Left ventricle myocardium inferior (tissue), 1 donor: ENCODE measurements around the gene S1PR3. TPM values are rescaled to one million over a fixed set of nuclear protein-coding genes. Genes with fewer than 3 reads are reported as not detected.
A peak's percentile ranks its signal among the peaks of the same experiment; 100 is the strongest.

Experiments used
- DNase-seq: peaks from one replicate; pipeline ENCODE4 v3.0.0-alpha.2; 2020
- H3K27ac ChIP-seq: fragments of 200-600 bp; replicated peaks from 2 replicates; pipeline ENCODE4 v1.8.0; 2021
- H3K27me3 ChIP-seq: fragments of 200-600 bp; 2 replicates; pipeline ENCODE4 v1.8.0; 2021; ENCODE audit warnings: low read depth
- H3K36me3 ChIP-seq: fragments of 200-600 bp; 2 replicates; pipeline ENCODE4 v1.8.0; 2021
- H3K4me1 ChIP-seq: fragments of 200-600 bp; 2 replicates; pipeline ENCODE4 v1.8.0; 2021
- H3K4me3 ChIP-seq: fragments of 200-600 bp; 2 replicates; pipeline ENCODE4 v1.8.0; 2021; ENCODE audit warnings: mild to moderate bottlenecking, moderate library complexity
- H3K9me3 ChIP-seq: fragments of 200-600 bp; replicated peaks from 2 replicates; pipeline ENCODE4 v1.8.0; 2021
- intact Hi-C: fragments of 100-400 bp; cut with micrococcal nuclease; formaldehyde crosslinking; loops from one replicate; pipeline ENCODE4 v1.11.0; 2022
- total RNA-seq: library from RNA; stranded (reverse); fragmentation: NEBNext Ultra II Directional; extraction: Animal tissue kit (Norgen Biotek cat#: 25700); gene quantifications from one replicate; pipeline ENCODE4 v1.2.1, GENCODE V29; 2021
- TF ChIP-seq, protein P1 (sequence below): fragments of 200-600 bp; IDR thresholded peaks from 2 replicates; pipeline ENCODE4 v1.8.0; 2021; ENCODE audit warnings: antibody characterized with exemption, mild to moderate bottlenecking, borderline replicate concordance
- donor health status: DM: no; HTN: yes; CAD: no; lungs with severe emphysema.

S1PR3 gene
- total RNA-seq, 1 donor from 2014 or later: 26.8 TPM

- no peaks in the 10 kb centered on the region for H3K27me3 ChIP-seq
- H3K36me3 ChIP-seq: no peaks in the 10 kb centered on the region
- no peak overlapping the region for H3K4me3 ChIP-seq
- DNase-seq: no peak
- no peak overlapping the region for H3K27ac ChIP-seq
- no peaks in the 10 kb centered on the region for H3K4me1 ChIP-seq
- intact Hi-C loops: no loop called here
- H3K9me3 ChIP-seq: no peaks in the 10 kb centered on the region
- TF ChIP-seq, protein P1, sequence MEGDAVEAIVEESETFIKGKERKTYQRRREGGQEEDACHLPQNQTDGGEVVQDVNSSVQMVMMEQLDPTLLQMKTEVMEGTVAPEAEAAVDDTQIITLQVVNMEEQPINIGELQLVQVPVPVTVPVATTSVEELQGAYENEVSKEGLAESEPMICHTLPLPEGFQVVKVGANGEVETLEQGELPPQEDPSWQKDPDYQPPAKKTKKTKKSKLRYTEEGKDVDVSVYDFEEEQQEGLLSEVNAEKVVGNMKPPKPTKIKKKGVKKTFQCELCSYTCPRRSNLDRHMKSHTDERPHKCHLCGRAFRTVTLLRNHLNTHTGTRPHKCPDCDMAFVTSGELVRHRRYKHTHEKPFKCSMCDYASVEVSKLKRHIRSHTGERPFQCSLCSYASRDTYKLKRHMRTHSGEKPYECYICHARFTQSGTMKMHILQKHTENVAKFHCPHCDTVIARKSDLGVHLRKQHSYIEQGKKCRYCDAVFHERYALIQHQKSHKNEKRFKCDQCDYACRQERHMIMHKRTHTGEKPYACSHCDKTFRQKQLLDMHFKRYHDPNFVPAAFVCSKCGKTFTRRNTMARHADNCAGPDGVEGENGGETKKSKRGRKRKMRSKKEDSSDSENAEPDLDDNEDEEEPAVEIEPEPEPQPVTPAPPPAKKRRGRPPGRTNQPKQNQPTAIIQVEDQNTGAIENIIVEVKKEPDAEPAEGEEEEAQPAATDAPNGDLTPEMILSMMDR: no peak
Observed at GRCh38 chr9:89044881-89045280, 53.6 kb downstream of the S1PR3 start.

GRCh38 chr9:89046832-89047231, 55.6 kb downstream of the S1PR3 start:
- no peak overlapping the region for H3K4me3 ChIP-seq
- no peak for DNase-seq

DNA sequence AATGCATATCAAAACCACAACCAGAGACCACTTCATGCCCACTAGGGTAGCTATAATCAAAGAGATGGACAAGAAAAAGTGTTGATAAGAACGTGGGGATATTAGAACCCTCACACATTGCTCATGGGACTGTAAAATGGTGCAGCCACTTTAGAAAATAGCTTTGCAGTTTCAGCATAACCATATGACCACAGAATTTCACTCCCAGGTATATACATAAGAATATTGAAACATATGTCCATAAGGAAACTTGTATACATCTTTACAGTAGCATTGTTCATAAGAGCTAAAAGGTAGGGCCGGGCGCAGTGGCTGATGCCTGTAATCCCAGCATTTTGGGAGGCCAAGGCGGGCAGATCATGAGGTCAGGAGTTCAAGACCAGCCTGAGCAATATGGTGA, 56.4 kb downstream of the S1PR3 start:
- TF ChIP-seq, protein P1: no peak

More at GRCh38 chr9:89046832-89047231, 55.6 kb downstream of the S1PR3 start:
- Histone ChIP-seq H3K4me1 (no peaks in the 10 kb centered on the region), H3K36me3 (no peaks in the 10 kb centered on the region), H3K27ac (peak overlapping the region; percentile 21), H3K9me3 (no peaks in the 10 kb centered on the region), H3K27me3 (no peaks in the 10 kb centered on the region)
- intact Hi-C loops: no loop called here
- TF ChIP-seq, protein P1: no peak

DNA sequence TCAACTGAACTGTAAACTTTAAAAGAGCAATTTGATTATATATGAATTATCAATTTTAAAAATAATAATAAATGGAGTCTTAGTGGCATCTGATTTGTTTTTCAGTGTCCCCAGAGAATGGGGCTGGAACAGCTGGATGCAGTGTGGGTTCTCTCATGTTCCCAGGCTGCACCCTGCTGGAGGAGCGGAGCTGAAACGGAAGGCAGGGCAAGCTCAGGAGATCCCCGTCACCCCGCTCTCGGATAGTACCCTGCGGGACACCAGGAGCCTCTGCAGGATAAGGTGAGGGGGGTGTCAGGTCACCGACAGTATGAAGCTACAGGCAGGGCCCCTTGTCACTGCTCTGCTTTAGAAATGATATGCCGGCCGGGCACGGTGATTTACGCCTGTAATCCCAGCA, 57.3 kb downstream of the S1PR3 start:
- Histone ChIP-seq H3K36me3 (no peaks in the 10 kb centered on the region), H3K27ac (no peak overlapping the region), H3K27me3 (no peaks in the 10 kb centered on the region), H3K9me3 (no peaks in the 10 kb centered on the region), H3K4me1 (no peaks in the 10 kb centered on the region), H3K4me3 (no peak overlapping the region)
- no peak for DNase-seq
- TF ChIP-seq, protein P1: no peak
- intact Hi-C loops: no loop called here

More for the DNA sequence above, 56.4 kb downstream of the S1PR3 start:
- DNase-seq: no peak
- Histone ChIP-seq H3K36me3 (no peaks in the 10 kb centered on the region), H3K9me3 (no peaks in the 10 kb centered on the region), H3K4me3 (no peak overlapping the region), H3K4me1 (no peaks in the 10 kb centered on the region), H3K27ac (no peak overlapping the region), H3K27me3 (no peaks in the 10 kb centered on the region)
- intact Hi-C loops: no loop called here

DNA sequence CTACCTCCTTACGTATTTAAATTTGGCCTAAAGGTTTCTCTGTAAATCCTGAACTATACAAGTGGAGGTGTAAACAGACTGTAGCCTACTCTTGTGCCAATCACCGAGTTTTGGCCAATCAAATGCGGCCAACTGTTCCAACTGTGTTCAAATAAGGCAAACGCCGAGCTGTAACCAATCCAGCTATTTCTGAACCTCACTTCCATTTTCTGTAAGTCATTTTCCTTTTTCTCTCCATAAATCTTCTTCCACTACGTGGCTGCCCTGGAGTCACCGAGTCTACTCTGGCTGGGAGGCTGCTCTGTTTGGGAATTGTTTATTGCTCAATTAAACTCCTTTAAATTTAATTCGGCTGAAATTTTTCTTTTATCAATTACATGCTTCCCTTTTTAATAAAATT, 58.4 kb downstream of the S1PR3 start:
- Histone ChIP-seq H3K36me3 (no peaks in the 10 kb centered on the region), H3K4me1 (no peaks in the 10 kb centered on the region), H3K27me3 (no peaks in the 10 kb centered on the region), H3K9me3 (no peaks in the 10 kb centered on the region), H3K27ac (no peak overlapping the region), H3K4me3 (no peak overlapping the region)
- intact Hi-C loops: no loop called here
- TF ChIP-seq, protein P1: no peak
- DNase-seq: no peak
